GM12878 (cell line): Measurements from ENCODE around the gene ATN1. TPM values are rescaled to one million over a fixed set of nuclear protein-coding genes. Genes with fewer than 3 reads are reported as not detected.
A peak's percentile ranks its signal among the peaks of the same experiment; 100 is the strongest.

Experiments used
- BMI1 ChIP-seq: fragments of 450-650 bp; IDR thresholded peaks from 2 replicates; pipeline ENCODE4 v1.6.1; 2016; ENCODE audit warnings: mild to moderate bottlenecking, moderate library complexity, borderline replicate concordance
- HDGF ChIP-seq: fragments of 450-650 bp; IDR thresholded peaks from 2 replicates; pipeline ENCODE4 v1.6.1; 2016; ENCODE audit warnings: antibody characterized with exemption
- IRF4 ChIP-seq: IDR thresholded peaks from 2 replicates; pipeline ENCODE4 v1.6.1; 2011; ENCODE audit warnings: low read depth, low read length
- JUNB ChIP-seq: IDR thresholded peaks from 2 replicates; pipeline ENCODE4 v1.6.1; 2016; ENCODE audit warnings: antibody characterized with exemption, mild to moderate bottlenecking
- JUND ChIP-seq: IDR thresholded peaks from 2 replicates; pipeline ENCODE4 v1.6.1; 2012; ENCODE audit warnings: low read depth, mild to moderate bottlenecking, low read length, improper control_type of control experiment, moderate library complexity
- KLF5 ChIP-seq: fragments of 450-650 bp; IDR thresholded peaks from 2 replicates; pipeline ENCODE4 v1.6.1; 2014; ENCODE audit warnings: mild to moderate bottlenecking; ENCODE audit not compliant: partially characterized antibody
- MYB ChIP-seq: fragments of 150-350 bp; IDR thresholded peaks from 2 replicates; pipeline ENCODE4 v1.6.1; 2014; ENCODE audit warnings: mild to moderate bottlenecking, low read depth, low read length, borderline replicate concordance
- NR2F1 ChIP-seq: fragments of 450-650 bp; conservative IDR thresholded peaks from 2 replicates; pipeline ENCODE4 v1.6.1; 2017; ENCODE audit warnings: mild to moderate bottlenecking
- RBBP5 ChIP-seq: fragments of 200-600 bp; sonication (generic); conservative IDR thresholded peaks from 2 replicates; pipeline ENCODE4 v1.6.1; 2016
- RCOR1 ChIP-seq: conservative IDR thresholded peaks from 2 replicates; pipeline ENCODE4 v1.6.1; 2012; ENCODE audit warnings: low read depth, low read length, improper control_type of control experiment
- SIX5 ChIP-seq: IDR thresholded peaks from 2 replicates; pipeline ENCODE4 v1.6.1; 2011; ENCODE audit warnings: mild to moderate bottlenecking, low read depth, low read length, moderate library complexity; ENCODE audit not compliant: severe bottlenecking
- SREBF1 ChIP-seq: IDR thresholded peaks from 2 replicates; pipeline ENCODE4 v1.6.1; 2012; ENCODE audit warnings: mild to moderate bottlenecking, low read length
- TCF7 ChIP-seq: IDR thresholded peaks from 2 replicates; pipeline ENCODE4 v1.6.1; 2014; ENCODE audit warnings: antibody characterized with exemption, borderline replicate concordance
- WRNIP1 ChIP-seq: IDR thresholded peaks from 2 replicates; pipeline ENCODE4 v1.6.1; 2011; ENCODE audit warnings: low read depth, low read length, improper control_type of control experiment, borderline replicate concordance
- ZNF217 ChIP-seq: fragments of 450-650 bp; IDR thresholded peaks from 2 replicates; pipeline ENCODE4 v1.6.1; 2017; ENCODE audit warnings: antibody characterized with exemption, mild to moderate bottlenecking
- polyA plus RNA-seq, 11 experiments: library from polyadenylated mRNA; depleted of rRNA in 4 of 11; unstranded in 6 of 11; stranded (reverse) in 5 of 11; fragments of >200 nt; fragmentation: Nextera tagmentation in 4 of 11; fragmentation: Illumina TruSeq in 1 of 11; extraction: Ambion mirVana in 4 of 11; extraction: Trizol in 1 of 11; gene quantifications; 1 replicate in 1 of 11; 2 replicates in 10 of 11; pipeline versions ENCODE4 v1.2.1 to v1.2.3, GENCODE V29; 2011 to 2016; ENCODE audit warnings: inconsistent platforms in 2 of 11, missing spikeins in 2 of 11, low read depth in 1 of 11
- total RNA-seq, 4 experiments: library from RNA; depleted of rRNA in 3 of 4; stranded (reverse); fragments of >200 nt in 3 of 4; fragmentation: Illumina TruSeq in 1 of 4; extraction: Trizol in 1 of 4; gene quantifications; 2 replicates each; pipeline versions ENCODE4 v1.2.1 to v1.2.3, GENCODE V29; 2013 to 2021
- TF ChIP-seq, protein P1 (sequence below): fragments of 450-650 bp; conservative IDR thresholded peaks from 2 replicates; pipeline ENCODE4 v1.6.1; 2017; ENCODE audit warnings: mild to moderate bottlenecking, moderate library complexity
- TF ChIP-seq, protein P2 (sequence below): IDR thresholded peaks from 2 replicates; pipeline ENCODE4 v1.6.1; 2012; ENCODE audit warnings: low read depth, low read length, improper control_type of control experiment
- TF ChIP-seq, protein P3 (sequence below): fragments of 450-650 bp; IDR thresholded peaks from 2 replicates; pipeline ENCODE4 v1.6.1; 2017; ENCODE audit warnings: antibody characterized with exemption, mild to moderate bottlenecking, moderate library complexity
- TF ChIP-seq, protein P4 (sequence below): fragments of 150-350 bp; IDR thresholded peaks from 2 replicates; pipeline ENCODE4 v1.6.1; 2014; ENCODE audit warnings: mild to moderate bottlenecking, low read depth, low read length
- TF ChIP-seq, protein P5 (sequence below): fragments of 450-650 bp; formaldehyde crosslinking; IDR thresholded peaks from 2 replicates; pipeline ENCODE4 v1.4.0; 2020; ENCODE audit warnings: mild to moderate bottlenecking, moderate library complexity

ATN1 gene
- total and polyA plus RNA-seq, 10 of the 15 experiments (the other 5 are each of a cell fraction or from before 2014, with no cell fraction given) = 0.08 to 44.5 (median 5.0) TPM

DNA sequence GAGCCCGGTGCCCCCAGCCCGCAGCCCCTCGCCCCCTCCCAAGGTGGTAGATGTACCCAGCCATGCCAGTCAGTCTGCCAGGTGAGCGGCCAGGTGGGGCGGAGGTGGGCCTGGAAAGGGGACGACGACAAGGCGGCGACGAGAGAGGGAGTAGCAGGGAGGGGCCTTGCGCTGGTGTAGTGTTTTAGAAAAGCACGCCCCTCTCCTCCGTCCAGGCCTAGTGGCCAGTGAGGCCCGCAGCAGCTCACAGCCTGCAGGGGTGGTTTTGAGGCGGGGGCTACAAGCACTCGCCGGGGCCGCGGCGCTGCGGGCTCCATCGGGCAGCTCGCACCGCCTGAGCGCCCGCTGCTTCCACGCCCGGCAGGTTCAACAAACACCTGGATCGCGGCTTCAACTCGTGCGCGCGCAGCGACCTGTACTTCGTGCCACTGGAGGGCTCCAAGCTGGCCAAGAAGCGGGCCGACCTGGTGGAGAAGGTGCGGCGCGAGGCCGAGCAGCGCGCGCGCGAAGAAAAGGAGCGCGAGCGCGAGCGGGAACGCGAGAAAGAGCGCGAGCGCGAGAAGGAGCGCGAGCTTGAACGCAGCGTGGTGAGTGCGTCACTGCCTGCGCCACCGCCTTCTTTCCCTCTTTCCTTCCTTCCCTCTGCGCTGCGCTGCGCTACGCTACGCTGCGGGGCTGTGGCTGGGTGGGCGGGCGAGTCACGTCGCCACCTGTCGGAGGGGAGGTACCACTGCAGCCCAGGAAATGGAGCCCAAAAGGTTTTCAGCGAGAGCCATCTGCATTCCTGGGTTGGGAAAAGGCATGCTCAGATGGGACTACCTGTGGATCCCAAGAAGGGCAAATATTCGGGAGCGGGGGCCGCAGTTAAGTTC, 10.0 kb downstream of the ATN1 start (continued):
- TF ChIP-seq SREBF1 (no peak), WRNIP1 (no peak), BMI1 (no peak), RBBP5 (no peak), IRF4 (peak; percentile 61; the same call in 1 of the 2 replicates), SIX5 (peak; percentile 38), JUND (peak; percentile 43; the same call in 1 of the 2 replicates), MYB (no peak), HDGF (peak; percentile 93), ZNF217 (no peak), TCF7 (no peak), RCOR1 (0 out of 2 replicates have a peak, but pooled peaks have one; percentile 20), JUNB (no peak), NR2F1 (0 out of 2 replicates have a peak, but pooled peaks have one; percentile 18), KLF5 (no peak)
- TF ChIP-seq, protein P1, sequence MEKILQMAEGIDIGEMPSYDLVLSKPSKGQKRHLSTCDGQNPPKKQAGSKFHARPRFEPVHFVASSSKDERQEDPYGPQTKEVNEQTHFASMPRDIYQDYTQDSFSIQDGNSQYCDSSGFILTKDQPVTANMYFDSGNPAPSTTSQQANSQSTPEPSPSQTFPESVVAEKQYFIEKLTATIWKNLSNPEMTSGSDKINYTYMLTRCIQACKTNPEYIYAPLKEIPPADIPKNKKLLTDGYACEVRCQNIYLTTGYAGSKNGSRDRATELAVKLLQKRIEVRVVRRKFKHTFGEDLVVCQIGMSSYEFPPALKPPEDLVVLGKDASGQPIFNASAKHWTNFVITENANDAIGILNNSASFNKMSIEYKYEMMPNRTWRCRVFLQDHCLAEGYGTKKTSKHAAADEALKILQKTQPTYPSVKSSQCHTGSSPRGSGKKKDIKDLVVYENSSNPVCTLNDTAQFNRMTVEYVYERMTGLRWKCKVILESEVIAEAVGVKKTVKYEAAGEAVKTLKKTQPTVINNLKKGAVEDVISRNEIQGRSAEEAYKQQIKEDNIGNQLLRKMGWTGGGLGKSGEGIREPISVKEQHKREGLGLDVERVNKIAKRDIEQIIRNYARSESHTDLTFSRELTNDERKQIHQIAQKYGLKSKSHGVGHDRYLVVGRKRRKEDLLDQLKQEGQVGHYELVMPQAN = peak; percentile 69; the same call in 1 of the 2 replicates
- TF ChIP-seq, protein P2, sequence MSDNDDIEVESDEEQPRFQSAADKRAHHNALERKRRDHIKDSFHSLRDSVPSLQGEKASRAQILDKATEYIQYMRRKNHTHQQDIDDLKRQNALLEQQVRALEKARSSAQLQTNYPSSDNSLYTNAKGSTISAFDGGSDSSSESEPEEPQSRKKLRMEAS = peak; percentile 72
- TF ChIP-seq, protein P3, sequence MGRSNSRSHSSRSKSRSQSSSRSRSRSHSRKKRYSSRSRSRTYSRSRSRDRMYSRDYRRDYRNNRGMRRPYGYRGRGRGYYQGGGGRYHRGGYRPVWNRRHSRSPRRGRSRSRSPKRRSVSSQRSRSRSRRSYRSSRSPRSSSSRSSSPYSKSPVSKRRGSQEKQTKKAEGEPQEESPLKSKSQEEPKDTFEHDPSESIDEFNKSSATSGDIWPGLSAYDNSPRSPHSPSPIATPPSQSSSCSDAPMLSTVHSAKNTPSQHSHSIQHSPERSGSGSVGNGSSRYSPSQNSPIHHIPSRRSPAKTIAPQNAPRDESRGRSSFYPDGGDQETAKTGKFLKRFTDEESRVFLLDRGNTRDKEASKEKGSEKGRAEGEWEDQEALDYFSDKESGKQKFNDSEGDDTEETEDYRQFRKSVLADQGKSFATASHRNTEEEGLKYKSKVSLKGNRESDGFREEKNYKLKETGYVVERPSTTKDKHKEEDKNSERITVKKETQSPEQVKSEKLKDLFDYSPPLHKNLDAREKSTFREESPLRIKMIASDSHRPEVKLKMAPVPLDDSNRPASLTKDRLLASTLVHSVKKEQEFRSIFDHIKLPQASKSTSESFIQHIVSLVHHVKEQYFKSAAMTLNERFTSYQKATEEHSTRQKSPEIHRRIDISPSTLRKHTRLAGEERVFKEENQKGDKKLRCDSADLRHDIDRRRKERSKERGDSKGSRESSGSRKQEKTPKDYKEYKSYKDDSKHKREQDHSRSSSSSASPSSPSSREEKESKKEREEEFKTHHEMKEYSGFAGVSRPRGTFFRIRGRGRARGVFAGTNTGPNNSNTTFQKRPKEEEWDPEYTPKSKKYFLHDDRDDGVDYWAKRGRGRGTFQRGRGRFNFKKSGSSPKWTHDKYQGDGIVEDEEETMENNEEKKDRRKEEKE = no peak
- TF ChIP-seq, protein P4, sequence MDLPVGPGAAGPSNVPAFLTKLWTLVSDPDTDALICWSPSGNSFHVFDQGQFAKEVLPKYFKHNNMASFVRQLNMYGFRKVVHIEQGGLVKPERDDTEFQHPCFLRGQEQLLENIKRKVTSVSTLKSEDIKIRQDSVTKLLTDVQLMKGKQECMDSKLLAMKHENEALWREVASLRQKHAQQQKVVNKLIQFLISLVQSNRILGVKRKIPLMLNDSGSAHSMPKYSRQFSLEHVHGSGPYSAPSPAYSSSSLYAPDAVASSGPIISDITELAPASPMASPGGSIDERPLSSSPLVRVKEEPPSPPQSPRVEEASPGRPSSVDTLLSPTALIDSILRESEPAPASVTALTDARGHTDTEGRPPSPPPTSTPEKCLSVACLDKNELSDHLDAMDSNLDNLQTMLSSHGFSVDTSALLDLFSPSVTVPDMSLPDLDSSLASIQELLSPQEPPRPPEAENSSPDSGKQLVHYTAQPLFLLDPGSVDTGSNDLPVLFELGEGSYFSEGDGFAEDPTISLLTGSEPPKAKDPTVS = no peak; the same call in 1 of the 2 replicates
- TF ChIP-seq, protein P5, sequence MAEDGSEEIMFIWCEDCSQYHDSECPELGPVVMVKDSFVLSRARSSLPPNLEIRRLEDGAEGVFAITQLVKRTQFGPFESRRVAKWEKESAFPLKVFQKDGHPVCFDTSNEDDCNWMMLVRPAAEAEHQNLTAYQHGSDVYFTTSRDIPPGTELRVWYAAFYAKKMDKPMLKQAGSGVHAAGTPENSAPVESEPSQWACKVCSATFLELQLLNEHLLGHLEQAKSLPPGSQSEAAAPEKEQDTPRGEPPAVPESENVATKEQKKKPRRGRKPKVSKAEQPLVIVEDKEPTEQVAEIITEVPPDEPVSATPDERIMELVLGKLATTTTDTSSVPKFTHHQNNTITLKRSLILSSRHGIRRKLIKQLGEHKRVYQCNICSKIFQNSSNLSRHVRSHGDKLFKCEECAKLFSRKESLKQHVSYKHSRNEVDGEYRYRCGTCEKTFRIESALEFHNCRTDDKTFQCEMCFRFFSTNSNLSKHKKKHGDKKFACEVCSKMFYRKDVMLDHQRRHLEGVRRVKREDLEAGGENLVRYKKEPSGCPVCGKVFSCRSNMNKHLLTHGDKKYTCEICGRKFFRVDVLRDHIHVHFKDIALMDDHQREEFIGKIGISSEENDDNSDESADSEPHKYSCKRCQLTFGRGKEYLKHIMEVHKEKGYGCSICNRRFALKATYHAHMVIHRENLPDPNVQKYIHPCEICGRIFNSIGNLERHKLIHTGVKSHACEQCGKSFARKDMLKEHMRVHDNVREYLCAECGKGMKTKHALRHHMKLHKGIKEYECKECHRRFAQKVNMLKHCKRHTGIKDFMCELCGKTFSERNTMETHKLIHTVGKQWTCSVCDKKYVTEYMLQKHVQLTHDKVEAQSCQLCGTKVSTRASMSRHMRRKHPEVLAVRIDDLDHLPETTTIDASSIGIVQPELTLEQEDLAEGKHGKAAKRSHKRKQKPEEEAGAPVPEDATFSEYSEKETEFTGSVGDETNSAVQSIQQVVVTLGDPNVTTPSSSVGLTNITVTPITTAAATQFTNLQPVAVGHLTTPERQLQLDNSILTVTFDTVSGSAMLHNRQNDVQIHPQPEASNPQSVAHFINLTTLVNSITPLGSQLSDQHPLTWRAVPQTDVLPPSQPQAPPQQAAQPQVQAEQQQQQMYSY (CRISPR knock-in tag) = no peak
